Inflammatory macrophage (primary cell): ENCODE measurements around the gene CD3E.
A peak's percentile ranks its signal among the peaks of the same experiment; 100 is the strongest.

Experiments used
- DNase-seq, 2 donors: peaks; one replicate each; pipeline ENCODE4 v3.0.0-alpha.2; 2020 to 2022

The CD3E gene

GRCh38 chr11:118328745-118329144, 24.2 kb downstream of the CD3E start:
- DNase-seq, result no peak

GRCh38 chr11:118334745-118335144, 30.2 kb downstream of the CD3E start:
- no peak for DNase-seq

- DNase-seq, result no peak
Measured at GRCh38 chr11:118338637-118339061, 34.1 kb downstream of the CD3E start.

GRCh38 chr11:118339281-118339961, 34.9 kb downstream of the CD3E start:
- DNase-seq, result no peak

- no peak for DNase-seq
Measured at GRCh38 chr11:118340449-118340848, 35.9 kb downstream of the CD3E start.

GRCh38 chr11:118341261-118341660, 36.7 kb downstream of the CD3E start:
- DNase-seq, result no peak

- no peak for DNase-seq
Measured at GRCh38 chr11:118341815-118342489, 37.4 kb downstream of the CD3E start.

- no peak for DNase-seq
Measured at GRCh38 chr11:118342503-118343161, 38.1 kb downstream of the CD3E start, which contains the start of gene CD3D. Gene CD3D (minus strand): TSS chr11:118342705. CDS start chr11:118342607, 98 bp downstream.

- no peak for DNase-seq
Measured at GRCh38 chr11:118343248-118343647, 38.7 kb downstream of the CD3E start.

- no peak for DNase-seq
Measured at GRCh38 chr11:118343981-118344515, 39.5 kb downstream of the CD3E start, which contains the start of gene CD3G. Gene CD3G (plus strand): TSS chr11:118344344. CDS start chr11:118344424, 80 bp downstream.

GRCh38 chr11:118349475-118349874, 44.9 kb downstream of the CD3E start:
- no peak for DNase-seq

GRCh38 chr11:118353084-118353710, 48.7 kb downstream of the CD3E start:
- DNase-seq, result peak in 1 of 2 donors; percentile 66

GRCh38 chr11:118358071-118358470, 53.5 kb downstream of the CD3E start:
- no peak for DNase-seq

GRCh38 chr11:118359295-118359958, 54.9 kb downstream of the CD3E start, which contains the start of gene UBE4A:
Gene UBE4A (plus strand): TSS chr11:118359600. CDS start chr11:118365081, 5,481 bp downstream.
- peak; percentile 96 to 98 for DNase-seq

GRCh38 chr11:118364956-118365615, 60.6 kb downstream of the CD3E start:
- DNase-seq, result no peak
